GM12892 (cell line): ENCODE results near the gene ZNF521.

Experiments
- POLR2A ChIP-seq: IDR thresholded peaks from 2 replicates; pipeline ENCODE4 v1.6.1; 2011; ENCODE audit warnings: low read depth, low read length, control low read depth
- POLR2AphosphoS5 ChIP-seq: IDR thresholded peaks from 2 replicates; pipeline ENCODE4 v1.6.1; 2011; ENCODE audit warnings: low read depth, low read length, control low read depth

DNA sequence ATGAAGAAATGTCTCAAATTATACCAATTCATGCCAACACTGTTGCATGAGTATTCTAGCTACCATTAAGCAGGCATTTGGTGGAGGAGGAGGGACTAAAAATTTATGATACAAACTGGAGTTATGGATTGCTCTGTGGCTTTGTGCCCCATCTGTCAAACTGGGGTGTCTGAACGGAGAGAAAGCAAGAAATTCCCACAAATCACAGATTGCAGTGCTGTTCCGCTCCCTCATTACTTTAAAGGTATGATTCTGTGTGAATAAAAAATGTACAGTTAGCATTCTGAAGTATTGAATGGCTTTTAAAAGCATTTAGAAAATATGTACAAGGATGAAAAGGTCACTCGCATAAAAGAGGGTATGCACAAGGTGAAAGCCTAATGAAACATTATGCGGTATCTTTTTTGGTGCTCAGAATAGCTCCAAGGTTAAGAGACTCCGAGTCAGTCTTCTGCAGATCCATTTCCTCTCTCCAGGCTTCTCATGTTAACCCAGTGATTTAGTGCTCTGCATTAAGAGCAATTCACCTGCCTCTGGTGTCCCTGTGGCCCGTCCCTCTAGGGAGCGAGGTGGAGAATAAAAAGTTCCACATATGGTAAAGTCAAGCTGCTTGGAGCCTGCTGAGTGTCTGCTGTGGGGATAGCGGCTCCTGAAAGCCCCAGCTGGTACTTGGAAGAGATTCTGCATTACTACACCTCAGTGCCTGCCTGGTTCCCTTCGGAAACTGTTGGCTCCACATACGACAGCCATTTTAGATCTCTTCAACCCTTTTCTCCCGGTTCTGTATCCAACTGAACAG, 184.2 kb downstream of the ZNF521 start:
- TF ChIP-seq POLR2A (no peak), POLR2AphosphoS5 (no peak)
